Measurements from ENCODE around the gene AQP7.

GRCh38 chr9:33372900-33373299 is 29.5 kb downstream of the AQP7 start:
- TF ChIP-seq CTCF (IDR thresholded peaks at IDR 0.05; ENCODE audit: low read depth, low read length, missing input control) (no peak), RAD21 (IDR thresholded peaks at IDR 0.05) (no peak), EGR1 (IDR thresholded peaks at IDR 0.05; ENCODE audit: low read depth in 2 of 2) (no peak)

All from liver (tissue), 3 donors.